Endothelial cell of umbilical vein (primary cell): Measurements from ENCODE around the gene CLEC2L.

Experiments used
- CTCF ChIP-seq, 2 donors: IDR thresholded peaks; 1 replicate in 1 of 2; 2 replicates in 1 of 2; pipeline ENCODE4 v1.5.1; 2011; ENCODE audit warnings: low read length in 2 of 2, mild to moderate bottlenecking in 2 of 2, moderate library complexity in 2 of 2, control low read depth in 1 of 2, inconsistent platforms in 1 of 2, low read depth in 1 of 2; ENCODE audit not compliant: insufficient read depth in 1 of 2; ENCODE audit errors: extremely low read depth in 1 of 2
- JUN ChIP-seq: IDR thresholded peaks from 2 replicates; pipeline ENCODE4 v1.6.1; 2011; ENCODE audit warnings: borderline replicate concordance, low read depth; ENCODE audit not compliant: insufficient read length, insufficient read depth
- POLR2A ChIP-seq: IDR thresholded peaks from 2 replicates; pipeline ENCODE4 v1.6.1; 2012; ENCODE audit warnings: low read depth, mild to moderate bottlenecking, control low read depth, low read length
- POLR2AphosphoS5 ChIP-seq: IDR thresholded peaks from 2 replicates; pipeline ENCODE4 v1.6.1; 2012; ENCODE audit warnings: low read depth, mild to moderate bottlenecking, control low read depth, low read length, moderate library complexity; ENCODE audit not compliant: insufficient read depth

- TF ChIP-seq CTCF (IDR thresholded peaks at IDR 0.05; ENCODE audit: extremely low read depth in 1 of 2, insufficient read depth in 1 of 2, low read depth in 1 of 2, low read length in 2 of 2) = no peak
- TF ChIP-seq POLR2AphosphoS5 = no peak
- TF ChIP-seq POLR2A = no peak
- TF ChIP-seq JUN = no peak
Observed at GRCh38 chr7:139525750-139526149, 2.3 kb downstream of the CLEC2L start.
